ENCODE results near the gene LATS1. TPM values are rescaled to one million over a fixed set of nuclear protein-coding genes. Genes with fewer than 3 reads are reported as not detected.

The LATS1 gene
- total and polyA plus RNA-seq, 9 donors: 10.7 to 46.0 (median 34.7) TPM

DNA sequence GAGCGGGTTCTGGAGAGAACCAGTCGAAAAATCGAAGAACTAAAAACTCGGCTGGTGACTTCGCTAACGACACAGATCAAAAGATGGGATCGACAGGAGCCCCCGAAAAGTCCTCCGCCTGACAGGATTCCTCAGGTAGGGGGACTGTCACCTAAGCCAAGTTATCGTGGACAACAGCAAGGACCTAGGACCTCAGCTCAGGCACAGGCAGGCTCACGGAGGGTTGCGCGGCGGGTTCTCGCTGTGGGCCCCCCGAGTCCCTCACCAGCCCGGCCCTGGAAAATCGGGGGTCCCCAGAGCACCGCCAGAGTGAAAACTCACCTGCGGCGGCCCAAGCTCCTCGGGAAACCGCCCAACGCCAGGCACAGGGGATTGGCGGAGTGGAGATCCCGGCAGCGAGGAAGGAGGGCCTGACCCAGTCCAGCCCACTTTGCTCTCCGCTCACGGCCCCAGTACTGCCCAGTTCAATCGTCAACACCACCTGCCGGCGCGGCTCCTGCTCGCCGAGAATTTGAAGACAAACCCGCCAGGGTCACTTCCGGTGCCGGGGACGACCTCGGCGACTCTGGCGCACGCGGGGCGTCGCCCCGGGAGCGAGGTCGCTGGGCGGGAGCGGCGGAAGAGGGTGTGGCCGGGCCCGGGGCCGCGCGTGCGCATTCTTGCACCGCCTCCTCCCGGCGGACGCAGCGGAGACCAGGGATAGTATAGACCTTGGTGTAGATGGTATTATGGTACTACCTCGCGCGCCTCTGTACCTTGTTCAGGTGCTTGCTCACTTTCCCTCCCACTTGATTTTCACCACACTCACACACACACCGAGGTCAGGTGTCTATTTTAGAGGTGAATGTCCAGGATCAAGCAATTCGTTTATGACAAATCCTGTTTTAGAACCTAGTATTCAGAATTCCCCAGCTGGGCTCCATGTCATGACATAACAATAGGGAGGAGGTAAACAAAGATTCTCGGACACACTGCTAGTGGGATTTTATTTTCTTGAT is 69.5 kb downstream of the LATS1 start, which contains the start of gene KATNA1:
Gene KATNA1, minus strand, starts transcription at position 567 of the 998 bp plus-strand sequence. CDS start 10,167 bp downstream, outside the sequence.
- Histone ChIP-seq H3K4me3 (peak within 1 kb of the TSS; percentile 65), H3K9me3 (no peaks in the 10 kb centered on the region), H3K36me3 (no peaks in the 10 kb centered on the region), H3K27ac (peak within 1 kb of the TSS; percentile 40 to 74), H3K27me3 (no peaks in the 10 kb centered on the region), H3K4me1 (ENCODE audit: insufficient read depth) (peaks cover 3% of the 10 kb centered on the region)
- WGBS, 3 donors: 0 to 1% (median 1%) methylated on average over 65 to 69 of the region's 69 CpGs
- intact Hi-C loops (cut with DNase I): no loop called here
- TF ChIP-seq EP300 (IDR thresholded peaks at IDR 0.05): no peak
- peak; percentile 59 for TF ChIP-seq POLR2A (IDR thresholded peaks at IDR 0.05)
- peak in 1 of 3 donors; percentile 24 for TF ChIP-seq CTCF (IDR thresholded peaks at IDR 0.05)
- DNase-seq: peak; percentile 77 to 87 (median 82)

GRCh38 chr6:149646599-149646998 is 71.3 kb downstream of the LATS1 start:
- WGBS, 3 donors: 82 to 88% (median 87%) methylated on average over 3 of the region's 3 CpGs
- Histone ChIP-seq H3K27ac (no peak overlapping the region), H3K27me3 (no peaks in the 10 kb centered on the region), H3K4me1 (ENCODE audit: insufficient read depth) (peaks cover 3% of the 10 kb centered on the region), H3K36me3 (no peaks in the 10 kb centered on the region), H3K4me3 (no peak overlapping the region), H3K9me3 (no peaks in the 10 kb centered on the region)
- DNase-seq: no peak
- intact Hi-C loops (cut with DNase I): no loop called here
- no peak for TF ChIP-seq POLR2A (IDR thresholded peaks at IDR 0.05)
- TF ChIP-seq EP300 (IDR thresholded peaks at IDR 0.05): no peak
- no peak for TF ChIP-seq CTCF (IDR thresholded peaks at IDR 0.05)

GRCh38 chr6:149642829-149643580 is 74.9 kb downstream of the LATS1 start:
- no peaks in the 10 kb centered on the region for H3K36me3 ChIP-seq
- no peak for DNase-seq
- no peaks in the 10 kb centered on the region for H3K4me1 ChIP-seq (ENCODE audit: insufficient read depth)
- TF ChIP-seq CTCF (IDR thresholded peaks at IDR 0.05) (no peak), EP300 (IDR thresholded peaks at IDR 0.05) (no peak), POLR2A (IDR thresholded peaks at IDR 0.05) (no peak)
- H3K27ac ChIP-seq: no peak overlapping the region
- intact Hi-C loops (cut with DNase I): no loop called here
- no peak overlapping the region for H3K4me3 ChIP-seq
- no peaks in the 10 kb centered on the region for H3K9me3 ChIP-seq
- H3K27me3 ChIP-seq: no peaks in the 10 kb centered on the region
- 86 to 91% (median 88%) methylated on average over 1 of the region's 1 CpG for WGBS, 3 donors

DNA sequence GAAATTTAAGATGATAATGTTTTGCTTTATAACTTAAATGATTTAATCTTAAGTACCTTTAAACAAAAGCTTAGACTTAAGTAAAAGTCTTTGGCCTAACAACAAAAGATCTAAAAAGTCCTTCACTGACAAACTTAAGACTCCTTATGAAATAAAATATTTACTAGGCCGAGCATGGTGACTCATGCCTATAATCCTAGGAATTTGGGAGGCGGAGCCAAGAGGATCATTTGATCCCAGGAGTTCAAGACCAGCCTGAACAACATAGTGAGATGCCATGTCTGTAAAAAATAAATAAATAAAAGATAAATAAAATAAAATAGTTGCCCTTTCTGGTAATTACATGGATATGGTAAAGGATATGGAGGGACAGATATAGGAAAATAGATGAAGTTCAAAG is 81.8 kb downstream of the LATS1 start:
- Histone ChIP-seq H3K27me3 (no peaks in the 10 kb centered on the region), H3K4me1 (ENCODE audit: insufficient read depth) (no peaks in the 10 kb centered on the region), H3K4me3 (no peak overlapping the region), H3K9me3 (no peaks in the 10 kb centered on the region), H3K27ac (no peak overlapping the region), H3K36me3 (no peaks in the 10 kb centered on the region)
- whole genome bisulfite sequencing, 3 donors: 56 to 58% (median 56%) methylated on average over 2 of the region's 2 CpGs
- TF ChIP-seq CTCF (IDR thresholded peaks at IDR 0.05) (no peak), POLR2A (IDR thresholded peaks at IDR 0.05) (no peak), EP300 (IDR thresholded peaks at IDR 0.05) (no peak)
- intact Hi-C loops (cut with DNase I): no loop called here
- no peak for DNase-seq
